Activated CD4-positive, CD25-positive, alpha-beta regulatory T cell treated with anti-CD3 and anti-CD28 coated beads, Interleukin-2, amount 50 U/mL, for 16 hours (primary cell): ENCODE data around the gene PRKCZ.
A peak's percentile ranks its signal among the peaks of the same experiment; 100 is the strongest.

ENCODE experiments used
- DNase-seq: peaks from one replicate; pipeline ENCODE4 v3.0.0-alpha.2; 2020; ENCODE audit warnings: low read depth, low spot score

The PRKCZ gene

GRCh38 chr1:2024887-2025286, 25.3 kb upstream of the PRKCZ start:
- DNase-seq = no peak

GRCh38 chr1:2025491-2025981, 24.7 kb upstream of the PRKCZ start:
- DNase-seq = no peak

GRCh38 chr1:2027961-2028583, 22.1 kb upstream of the PRKCZ start:
- DNase-seq = no peak

GRCh38 chr1:2028870-2029560, 21.2 kb upstream of the PRKCZ start:
- no peak for DNase-seq

- DNase-seq = no peak
These were observed 20.6 kb upstream of the PRKCZ start for GRCh38 chr1:2029561-2029960.

GRCh38 chr1:2030076-2030871, 19.9 kb upstream of the PRKCZ start:
- DNase-seq = no peak

GRCh38 chr1:2031546-2032540, 18.4 kb upstream of the PRKCZ start:
- no peak for DNase-seq

GRCh38 chr1:2032737-2033136, 17.5 kb upstream of the PRKCZ start:
- no peak for DNase-seq

- DNase-seq = no peak
These were observed 17.0 kb upstream of the PRKCZ start for GRCh38 chr1:2033165-2033564.

- no peak for DNase-seq
These were observed 13.9 kb upstream of the PRKCZ start for GRCh38 chr1:2036287-2036686.

- DNase-seq = no peak
These were observed 12.8 kb upstream of the PRKCZ start for GRCh38 chr1:2037314-2037979.

- no peak for DNase-seq
These were observed 12.0 kb upstream of the PRKCZ start for GRCh38 chr1:2038229-2038628.

- no peak for DNase-seq
These were observed 11.0 kb upstream of the PRKCZ start for GRCh38 chr1:2039251-2039650.

GRCh38 chr1:2041305-2041704, 8.9 kb upstream of the PRKCZ start:
- no peak for DNase-seq

- no peak for DNase-seq
These were observed 8.3 kb upstream of the PRKCZ start for GRCh38 chr1:2041887-2042286.

- no peak for DNase-seq
These were observed 7.1 kb upstream of the PRKCZ start for GRCh38 chr1:2042830-2043773.

GRCh38 chr1:2043886-2044285, 6.3 kb upstream of the PRKCZ start:
- no peak for DNase-seq

- DNase-seq = peak; percentile 45
These were observed 5.5 kb upstream of the PRKCZ start for GRCh38 chr1:2044510-2045319.
